ENCODE data around the gene RIPPLY2.

DNA sequence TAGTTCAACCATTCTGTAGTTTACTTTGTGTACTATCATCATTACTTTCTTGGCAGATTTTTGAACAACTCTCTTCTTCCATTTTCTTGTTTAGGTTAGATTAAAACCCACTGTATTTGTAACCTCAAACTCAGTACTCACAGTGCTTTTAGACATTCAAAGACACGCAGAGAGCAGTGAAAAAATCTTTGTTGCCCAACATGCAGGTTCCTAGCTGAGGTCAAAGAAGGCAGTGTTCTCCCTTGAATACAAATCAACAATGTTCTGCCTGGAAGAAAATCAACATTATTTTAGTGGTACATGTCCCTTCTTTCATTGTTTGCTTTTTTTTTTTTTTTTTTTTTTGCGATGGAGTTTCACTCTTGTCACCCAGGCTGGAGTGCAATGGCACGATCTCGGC, 17.5 kb downstream of the RIPPLY2 start:
- TF ChIP-seq POLR2A (IDR thresholded peaks at IDR 0.05) = no peak
- TF ChIP-seq, protein P1, sequence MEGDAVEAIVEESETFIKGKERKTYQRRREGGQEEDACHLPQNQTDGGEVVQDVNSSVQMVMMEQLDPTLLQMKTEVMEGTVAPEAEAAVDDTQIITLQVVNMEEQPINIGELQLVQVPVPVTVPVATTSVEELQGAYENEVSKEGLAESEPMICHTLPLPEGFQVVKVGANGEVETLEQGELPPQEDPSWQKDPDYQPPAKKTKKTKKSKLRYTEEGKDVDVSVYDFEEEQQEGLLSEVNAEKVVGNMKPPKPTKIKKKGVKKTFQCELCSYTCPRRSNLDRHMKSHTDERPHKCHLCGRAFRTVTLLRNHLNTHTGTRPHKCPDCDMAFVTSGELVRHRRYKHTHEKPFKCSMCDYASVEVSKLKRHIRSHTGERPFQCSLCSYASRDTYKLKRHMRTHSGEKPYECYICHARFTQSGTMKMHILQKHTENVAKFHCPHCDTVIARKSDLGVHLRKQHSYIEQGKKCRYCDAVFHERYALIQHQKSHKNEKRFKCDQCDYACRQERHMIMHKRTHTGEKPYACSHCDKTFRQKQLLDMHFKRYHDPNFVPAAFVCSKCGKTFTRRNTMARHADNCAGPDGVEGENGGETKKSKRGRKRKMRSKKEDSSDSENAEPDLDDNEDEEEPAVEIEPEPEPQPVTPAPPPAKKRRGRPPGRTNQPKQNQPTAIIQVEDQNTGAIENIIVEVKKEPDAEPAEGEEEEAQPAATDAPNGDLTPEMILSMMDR (IDR thresholded peaks at IDR 0.05) = no peak
